DMS53 (cell line): ENCODE results near the gene PROB1.
A peak's percentile ranks its signal among the peaks of the same experiment; 100 is the strongest.
"Not testable (repeated sequence)": the region's sequence is repeated elsewhere in the genome, so short reads cannot be mapped to it uniquely, and the experiment has no call there.

Experiments used
- DNase-seq: peaks from one replicate; lab custom pipeline; 2025; lab: John Stamatoyannopoulos, UW

PROB1 gene

GRCh38 chr5:139378941-139379361 is 16.0 kb downstream of the PROB1 start:
- no peak for DNase-seq

GRCh38 chr5:139378101-139378825 is 16.6 kb downstream of the PROB1 start:
- no peak for DNase-seq

GRCh38 chr5:139377226-139377625 is 17.7 kb downstream of the PROB1 start:
- DNase-seq: no peak

GRCh38 chr5:139376364-139376763 is 18.5 kb downstream of the PROB1 start:
- DNase-seq: no peak

GRCh38 chr5:139374909-139375308 is 20.0 kb downstream of the PROB1 start:
- no peak for DNase-seq

DNA sequence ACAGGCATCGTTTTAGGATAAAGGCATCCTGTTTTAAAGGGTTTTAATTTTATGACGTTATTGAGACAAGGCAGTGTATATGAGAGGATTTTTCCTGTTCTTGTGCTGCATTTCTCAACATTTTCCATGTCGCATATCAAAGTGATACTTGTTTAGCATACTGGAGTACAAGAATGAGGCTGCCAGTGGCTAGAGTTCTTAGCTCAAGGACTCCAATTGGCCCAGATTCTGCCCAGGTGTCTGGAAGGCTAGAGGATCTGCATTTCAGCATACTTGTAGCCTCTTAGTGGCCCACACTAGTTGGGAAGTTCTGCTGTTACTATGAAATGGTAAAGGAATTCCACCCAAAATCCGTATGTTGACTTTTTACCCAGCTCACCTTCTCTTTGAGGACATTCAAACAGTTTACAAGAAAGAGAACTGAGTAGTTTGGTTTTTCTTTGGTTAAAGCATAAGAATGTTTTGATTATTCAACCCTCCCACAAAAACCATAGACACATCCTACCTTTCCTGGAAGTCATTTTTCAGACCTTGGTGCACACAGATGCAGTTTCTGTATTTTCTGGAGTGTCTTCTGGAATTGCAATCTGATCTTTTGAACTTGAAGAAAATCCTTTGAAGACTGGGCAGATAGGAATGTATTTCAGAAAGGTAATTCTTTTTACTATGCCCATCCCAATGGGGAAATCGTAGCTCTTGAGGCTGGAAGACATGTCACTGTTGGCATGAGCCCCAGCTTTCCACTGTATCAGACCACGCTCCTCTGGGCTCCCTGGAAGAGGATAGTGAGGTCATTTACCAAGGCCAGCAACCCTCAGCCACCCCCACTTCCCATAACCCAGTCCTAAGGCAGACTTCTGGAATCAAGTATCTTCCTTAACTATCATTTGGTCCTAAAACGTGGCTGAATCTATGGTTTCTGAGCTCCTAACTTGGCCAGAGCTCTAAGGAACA is 23.1 kb downstream of the PROB1 start:
- DNase-seq: no peak

DNA sequence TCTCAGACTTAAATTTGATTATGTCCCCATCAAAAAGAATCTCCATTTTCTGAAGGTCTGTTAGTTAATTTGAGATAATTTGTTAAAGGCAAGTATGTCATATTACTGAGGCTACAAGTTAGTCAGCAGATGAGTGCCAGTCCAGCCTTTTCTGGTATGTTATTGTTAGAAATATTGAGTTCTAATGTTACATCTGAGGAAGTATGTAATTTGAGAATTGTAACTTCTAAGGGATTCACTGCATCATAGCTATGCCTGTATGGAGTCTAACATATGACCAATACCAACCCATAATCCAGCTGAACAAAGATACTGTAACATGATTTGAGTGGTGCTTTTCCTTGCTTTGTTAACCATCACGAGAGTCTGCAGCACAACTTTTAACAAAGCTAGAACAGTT is 25.7 kb downstream of the PROB1 start:
- no peak for DNase-seq

DNA sequence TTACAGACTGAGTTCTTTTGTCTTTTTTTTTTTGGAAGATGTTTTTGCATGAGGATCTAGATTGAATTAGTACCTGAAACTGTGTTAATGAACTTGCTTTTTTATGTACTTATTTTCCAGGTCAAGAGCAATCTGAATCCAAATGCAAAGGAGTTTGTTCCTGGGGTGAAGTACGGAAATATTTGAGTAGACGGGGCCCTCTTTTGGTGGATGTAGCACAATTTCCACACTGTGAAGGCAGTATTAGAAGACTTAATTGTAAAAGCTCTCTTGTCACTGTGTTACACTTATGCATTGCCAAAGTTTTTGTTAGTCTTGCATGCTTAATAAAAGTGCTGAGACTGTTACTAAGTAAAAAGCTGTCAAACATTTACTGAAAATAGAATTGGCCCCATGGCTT is 26.3 kb downstream of the PROB1 start:
- peak; percentile 20 for DNase-seq

GRCh38 chr5:139364466-139364865 is 30.4 kb downstream of the PROB1 start:
- DNase-seq: no peak

GRCh38 chr5:139363937-139364336 is 31.0 kb downstream of the PROB1 start:
- DNase-seq: no peak

DNA sequence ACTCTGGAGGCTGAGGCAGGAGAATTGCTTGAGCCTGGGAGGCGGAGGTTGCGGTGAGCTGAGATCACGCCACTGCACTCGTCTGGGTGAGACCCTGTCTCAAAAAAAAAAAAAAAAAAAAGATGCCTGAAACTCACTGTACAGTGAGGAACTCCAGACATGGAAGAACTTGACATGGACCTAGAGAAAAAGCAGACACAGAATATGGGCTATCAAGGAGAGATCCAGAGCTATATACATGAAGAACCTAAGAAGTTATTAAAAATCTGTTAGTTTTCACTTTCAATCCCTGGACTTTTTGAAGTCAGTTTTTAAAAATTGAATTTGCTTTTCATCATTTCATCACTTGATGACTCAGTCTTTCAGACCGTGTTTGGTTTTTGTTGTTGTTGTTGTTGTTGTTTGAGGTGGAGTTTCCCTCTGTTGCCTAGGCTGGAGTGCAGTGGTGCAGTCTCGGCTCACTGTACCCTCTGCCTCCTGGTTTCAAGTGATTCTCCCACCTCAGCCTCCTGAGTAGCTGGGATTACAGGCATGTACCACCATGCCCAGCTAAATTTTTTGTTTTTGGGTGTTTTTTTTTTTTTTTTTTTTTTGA is 33.0 kb downstream of the PROB1 start:
- DNase-seq: no peak

GRCh38 chr5:139360384-139360783 is 34.5 kb downstream of the PROB1 start:
- no peak for DNase-seq

- no peak for DNase-seq
Measured at GRCh38 chr5:139358064-139358463, 36.8 kb downstream of the PROB1 start.

GRCh38 chr5:139355900-139356299 is 39.0 kb downstream of the PROB1 start:
- DNase-seq: not testable (repeated sequence)

DNA sequence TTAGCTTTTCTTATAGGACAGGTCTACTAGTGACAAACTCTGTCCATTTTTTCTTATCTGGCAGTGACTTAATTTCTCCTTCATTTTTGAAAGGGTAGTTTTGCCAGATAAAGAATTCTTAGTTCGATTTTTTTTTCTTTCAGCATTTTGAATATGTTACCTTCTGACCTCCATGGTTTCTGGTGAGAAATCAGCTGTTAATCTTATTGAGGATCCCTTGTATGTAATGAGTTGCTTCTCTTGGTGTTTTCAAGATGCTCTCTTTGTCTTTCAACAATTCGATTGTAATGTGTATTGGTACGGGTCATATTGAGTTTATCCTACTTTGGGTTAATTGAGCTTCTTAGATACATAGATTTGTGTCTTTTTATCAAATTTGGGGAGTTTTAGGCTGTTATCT is 40.7 kb downstream of the PROB1 start:
- no peak for DNase-seq

GRCh38 chr5:139347863-139348262 is 47.0 kb downstream of the PROB1 start:
- not testable (repeated sequence) for DNase-seq

DNA sequence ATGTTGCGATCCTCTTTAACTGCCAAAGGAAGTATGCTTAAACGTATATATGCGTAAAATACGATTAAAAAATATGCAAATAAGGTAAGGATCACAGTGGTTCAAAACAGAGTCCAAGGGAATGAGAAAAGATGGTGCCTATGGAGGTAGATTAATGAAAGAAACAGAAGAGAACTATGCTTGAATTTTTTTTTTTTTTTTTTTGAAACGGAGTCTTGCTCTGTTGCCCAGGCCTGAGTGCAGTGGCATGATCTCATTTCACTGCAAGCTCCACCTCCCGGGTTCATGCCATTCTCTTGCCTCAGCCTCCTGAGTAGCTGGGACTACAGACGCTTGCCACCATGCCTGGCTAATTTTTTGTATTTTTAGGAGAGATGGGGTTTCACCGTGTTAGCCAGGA is 49.5 kb downstream of the PROB1 start:
- DNase-seq: not testable (repeated sequence)

DNA sequence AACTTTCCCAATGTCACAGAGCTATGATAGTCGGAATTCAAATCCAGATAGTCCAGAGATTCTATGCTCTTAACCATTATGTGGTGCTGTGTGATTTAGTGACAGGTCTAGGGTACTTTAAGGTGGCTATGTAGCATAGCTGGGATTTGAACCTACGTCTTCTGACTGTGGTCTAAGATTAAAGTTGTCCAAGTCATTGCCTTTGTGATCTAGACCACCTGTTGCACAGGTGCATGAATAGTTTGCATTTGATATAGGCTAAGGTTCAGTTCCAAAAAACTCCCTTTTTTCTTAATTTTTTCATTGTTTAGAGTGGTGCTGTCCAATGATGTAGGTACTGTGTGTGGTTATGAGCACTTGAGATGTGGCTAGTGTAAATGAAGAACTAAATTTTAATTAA is 50.7 kb downstream of the PROB1 start:
- DNase-seq: no peak

DNA sequence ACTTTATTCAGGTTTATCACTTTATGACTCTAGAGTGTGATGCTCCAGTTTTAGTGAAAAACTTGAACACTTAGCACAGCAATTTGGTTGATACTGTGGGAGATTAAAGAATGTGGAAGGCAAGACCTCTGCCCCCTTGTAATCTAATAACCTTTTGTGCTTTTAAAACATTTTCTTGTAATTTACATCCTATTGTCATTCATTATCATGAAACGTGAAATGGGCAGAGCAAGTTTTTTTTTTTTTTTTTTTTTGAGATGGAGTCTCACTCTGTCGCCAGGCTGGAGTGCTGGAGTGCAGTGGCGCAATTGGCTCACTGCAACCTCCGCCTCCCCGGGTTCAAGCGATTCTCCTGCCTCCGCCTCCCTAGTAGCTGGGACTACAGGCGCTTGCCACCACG is 51.4 kb downstream of the PROB1 start:
- no peak for DNase-seq

DNA sequence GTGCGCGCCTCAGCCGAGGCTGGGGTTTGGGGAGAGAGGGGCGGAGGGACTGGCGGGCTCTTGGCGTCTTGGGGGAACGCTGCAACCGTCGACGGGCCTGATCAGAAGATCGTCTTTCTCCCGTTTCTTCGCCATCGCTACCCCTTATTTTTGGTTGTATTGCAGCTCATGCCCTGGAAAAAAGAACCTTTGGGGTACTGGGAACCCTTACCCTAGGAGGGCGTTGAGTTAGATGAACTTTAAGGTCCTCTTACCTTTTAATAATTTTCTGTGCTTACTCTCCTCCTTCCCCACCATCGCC is 52.5 kb downstream of the PROB1 start:
- DNase-seq: no peak

DNA sequence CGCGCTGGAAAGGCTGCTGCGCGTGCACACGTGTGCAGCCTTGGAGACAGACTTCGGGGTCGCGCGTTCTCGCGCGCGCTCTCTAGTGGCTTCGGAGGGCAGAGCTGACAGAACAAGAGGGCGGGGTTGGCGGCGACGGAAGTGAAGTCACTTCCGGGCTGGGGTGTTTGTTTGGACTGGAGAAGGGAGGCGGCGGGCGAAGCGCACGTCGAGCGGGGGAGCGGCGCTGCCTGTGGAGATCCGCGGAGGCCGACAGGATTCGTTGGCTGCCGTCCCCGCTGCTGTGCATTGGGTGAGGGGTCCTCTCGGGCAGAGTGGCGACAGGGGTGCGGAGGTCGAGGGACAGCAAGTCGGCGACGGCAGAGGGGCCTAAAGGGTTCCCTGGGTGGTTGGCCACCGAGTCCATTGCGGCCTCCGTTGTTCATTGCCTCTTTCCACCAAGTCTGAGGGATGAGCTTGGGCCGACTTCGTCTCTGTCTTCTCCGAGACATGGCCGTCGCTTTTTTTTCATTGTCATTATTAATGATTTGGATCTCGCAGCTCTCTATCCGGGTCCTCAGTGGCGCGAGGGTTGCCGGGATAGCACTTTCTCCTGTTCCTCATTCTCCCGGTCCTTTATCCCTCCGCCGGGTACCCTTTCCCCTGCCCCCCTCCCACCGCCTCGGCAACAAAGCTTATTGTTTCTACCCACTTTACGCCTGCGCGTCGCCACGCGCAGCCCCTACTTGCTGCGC is 53.0 kb downstream of the PROB1 start, which contains the start of gene PAIP2:
TSS of gene PAIP2 (plus strand) at position 166 of the 734 bp plus-strand sequence. CDS start 21,931 bp downstream, outside the sequence.
- peak; percentile 99 for DNase-seq

DNA sequence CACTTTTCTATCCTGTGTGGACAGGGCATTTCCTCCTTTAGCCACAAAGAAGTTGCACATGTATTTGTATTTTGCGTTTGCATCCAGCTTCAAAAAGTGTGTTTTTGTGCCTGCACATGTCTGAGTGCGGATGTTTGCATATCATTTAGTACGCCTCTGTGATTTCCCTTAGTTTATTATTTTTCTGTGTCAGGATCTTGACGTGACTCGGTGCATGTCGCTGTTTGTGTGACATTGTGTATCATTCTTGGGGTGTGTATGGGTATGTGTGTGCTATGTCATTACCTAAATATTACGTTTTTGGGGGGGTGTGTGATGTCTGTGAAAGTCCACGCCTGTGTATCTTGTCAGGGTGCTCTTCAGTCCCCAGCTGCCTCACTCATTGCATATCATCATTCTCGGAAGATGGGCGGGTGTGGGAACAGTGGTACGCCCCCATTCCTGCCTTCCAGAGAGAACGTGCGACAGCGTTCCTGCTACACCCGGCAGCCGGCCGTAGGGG is 53.7 kb downstream of the PROB1 start:
- DNase-seq: no peak
